Left lung (tissue), 10 donors: ENCODE measurements around the gene EFCC1. TPM values are rescaled to one million over a fixed set of nuclear protein-coding genes. Genes with fewer than 3 reads are reported as not detected.

Source experiments
- ATAC-seq: fragments of 200-7000 bp; cut with Tn5 transposase; one replicate; pipeline ENCODE4 v1.9.1; 2020; ENCODE audit warnings: moderate library complexity
- DNase-seq, 4 donors: peaks; one replicate each; pipeline ENCODE4 v3.0.0-alpha.2; 2013 to 2020
- H3K27ac ChIP-seq, 2 donors: fragments of 200-600 bp; sonication (generic) in 1 of 2; one replicate each; pipeline versions ENCODE4 v1.5.0 to v1.8.0; 2020 to 2021
- H3K27me3 ChIP-seq, 2 donors: fragments of 200-600 bp; sonication (generic) in 1 of 2; one replicate each; pipeline versions ENCODE4 v1.5.0 to v1.8.0; 2020 to 2021
- H3K36me3 ChIP-seq, 2 donors: fragments of 200-600 bp; sonication (generic) in 1 of 2; one replicate each; pipeline versions ENCODE4 v1.5.0 to v1.8.0; 2020 to 2021
- H3K4me1 ChIP-seq, 2 donors: fragments of 200-600 bp; one replicate each; pipeline ENCODE4 v1.8.0; 2021
- H3K4me3 ChIP-seq, 2 donors: fragments of 200-600 bp; sonication (generic) in 1 of 2; one replicate each; pipeline versions ENCODE4 v1.5.0 to v1.8.0; 2020 to 2021; ENCODE audit warnings: mild to moderate bottlenecking in 1 of 2
- H3K9me3 ChIP-seq, 2 donors: fragments of 200-600 bp; sonication (generic) in 1 of 2; one replicate each; pipeline versions ENCODE4 v1.5.0 to v1.8.0; 2020 to 2021
- CTCF ChIP-seq, 2 donors: fragments of 200-600 bp; sonication (generic) in 1 of 2; IDR thresholded peaks; one replicate each; pipeline versions ENCODE4 v1.5.0 to v1.8.0; 2021; ENCODE audit warnings: antibody characterized with exemption in 2 of 2
- intact Hi-C, 2 donors: fragments of 100-400 bp; cut with DNase I; formaldehyde crosslinking; loops; one replicate each; pipeline versions ENCODE4 v1.11.2 to v1.14.2; 2022
- polyA plus RNA-seq, 6 donors: library from polyadenylated mRNA; unstranded; fragments of 120-200 nt; gene quantifications; one replicate each; pipeline ENCODE4 v1.2.1, GENCODE V29; 2013; ENCODE audit not compliant: insufficient read length in 6 of 6
- total RNA-seq, 2 donors: library from RNA; stranded (reverse); fragmentation: NEBNext Ultra II Directional; extraction: Animal tissue kit (Norgen Biotek cat#: 25700); gene quantifications; one replicate each; pipeline ENCODE4 v1.2.1, GENCODE V29; 2021
- donor health status: DM: no; HTN: yes; CAD: no.
- donor health status: DM: no; HTN: no; CAD: no.

The EFCC1 gene
- total and polyA plus RNA-seq, 8 donors = 2.7 to 16.8 (median 12.9) TPM

GRCh38 chr3:128973988-128974564 is 27.0 kb upstream of the EFCC1 start:
- DNase-seq = no peak
- Histone ChIP-seq H3K36me3 (no peaks in the 10 kb centered on the region), H3K27me3 (no peaks in the 10 kb centered on the region), H3K9me3 (no peaks in the 10 kb centered on the region), H3K4me1 (peaks cover 0 to 24% of the 10 kb centered on the region in 2 donors), H3K4me3 (no peak overlapping the region), H3K27ac (peak overlapping the region in 1 of 2 donors; percentile 30)
- ATAC-seq = no peak
- intact Hi-C loops = no loop called here
- no peak for TF ChIP-seq CTCF (IDR thresholded peaks at IDR 0.05)

- Histone ChIP-seq H3K4me1 (peaks cover 0 to 22% of the 10 kb centered on the region in 2 donors), H3K9me3 (no peaks in the 10 kb centered on the region), H3K36me3 (no peaks in the 10 kb centered on the region), H3K27ac (no peak overlapping the region), H3K4me3 (no peak overlapping the region), H3K27me3 (no peaks in the 10 kb centered on the region)
- ATAC-seq (no peak), DNase-seq (no peak)
- intact Hi-C loops = no loop called here
- no peak for TF ChIP-seq CTCF (IDR thresholded peaks at IDR 0.05)
These were observed 25.8 kb upstream of the EFCC1 start for GRCh38 chr3:128975276-128975675.

- H3K4me3 ChIP-seq = no peak overlapping the region
- no peaks in the 10 kb centered on the region for H3K27me3 ChIP-seq
- TF ChIP-seq CTCF (IDR thresholded peaks at IDR 0.05) = no peak
- DNase-seq (no peak), ATAC-seq (no peak)
- no peaks in the 10 kb centered on the region for H3K36me3 ChIP-seq
- H3K4me1 ChIP-seq = no peaks in the 10 kb centered on the region
- no peak overlapping the region for H3K27ac ChIP-seq
- intact Hi-C loops = no loop called here
- H3K9me3 ChIP-seq = no peaks in the 10 kb centered on the region
These were observed 17.6 kb upstream of the EFCC1 start for GRCh38 chr3:128983293-128984069.

- DNase-seq (no peak), ATAC-seq (no peak)
- Histone ChIP-seq H3K9me3 (no peaks in the 10 kb centered on the region), H3K27ac (no peak overlapping the region), H3K4me3 (no peak overlapping the region), H3K27me3 (no peaks in the 10 kb centered on the region), H3K4me1 (no peaks in the 10 kb centered on the region), H3K36me3 (no peaks in the 10 kb centered on the region)
- intact Hi-C loops = no loop called here
- TF ChIP-seq CTCF (IDR thresholded peaks at IDR 0.05) = no peak
These were observed 16.5 kb upstream of the EFCC1 start for GRCh38 chr3:128984596-128984995.

- no peaks in the 10 kb centered on the region for H3K36me3 ChIP-seq
- DNase-seq (no peak), ATAC-seq (no peak)
- H3K9me3 ChIP-seq = no peaks in the 10 kb centered on the region
- H3K4me1 ChIP-seq = no peaks in the 10 kb centered on the region
- H3K4me3 ChIP-seq = no peak overlapping the region
- no peak overlapping the region for H3K27ac ChIP-seq
- H3K27me3 ChIP-seq = no peaks in the 10 kb centered on the region
- no peak for TF ChIP-seq CTCF (IDR thresholded peaks at IDR 0.05)
- intact Hi-C loops = no loop called here
These were observed 13.6 kb upstream of the EFCC1 start for GRCh38 chr3:128987302-128988100.
